ENCODE measurements around the gene AFF2.

The AFF2 gene

GRCh38 chrX:148874636-148875246 is 374.3 kb downstream of the AFF2 start:
- DNase-seq (ENCODE audit: low read depth, low spot score): peak; percentile 60

GRCh38 chrX:148878371-148878770 is 378.0 kb downstream of the AFF2 start:
- no peak for TF ChIP-seq CTCF (IDR thresholded peaks at IDR 0.05; ENCODE audit: low read depth, low read length)

More at GRCh38 chrX:148874636-148875246, 374.3 kb downstream of the AFF2 start:
- no peak overlapping the region for H3K4me3 ChIP-seq (ENCODE audit: low read depth, low read length)
- in situ Hi-C loops (cut with HindIII; ENCODE audit: low sequenced_read_pairs): no loop called here
- no peak for TF ChIP-seq CTCF (IDR thresholded peaks at IDR 0.05; ENCODE audit: low read depth, low read length)

GRCh38 chrX:148885203-148885602 is 384.8 kb downstream of the AFF2 start:
- DNase-seq (ENCODE audit: low read depth, low spot score): no peak
- TF ChIP-seq CTCF (IDR thresholded peaks at IDR 0.05; ENCODE audit: low read depth, low read length): no peak
- H3K4me3 ChIP-seq (ENCODE audit: low read depth, low read length): no peak overlapping the region
- in situ Hi-C loops (cut with HindIII; ENCODE audit: low sequenced_read_pairs): no loop called here

More at GRCh38 chrX:148878371-148878770, 378.0 kb downstream of the AFF2 start:
- in situ Hi-C loops (cut with HindIII; ENCODE audit: low sequenced_read_pairs): no loop called here
- peak; percentile 67 for DNase-seq (ENCODE audit: low read depth, low spot score)
- H3K4me3 ChIP-seq (ENCODE audit: low read depth, low read length): no peak overlapping the region

- TF ChIP-seq CTCF (IDR thresholded peaks at IDR 0.05; ENCODE audit: low read depth, low read length): no peak
- in situ Hi-C loops (cut with HindIII; ENCODE audit: low sequenced_read_pairs): no loop called here
- DNase-seq (ENCODE audit: low read depth, low spot score): no peak
- no peak overlapping the region for H3K4me3 ChIP-seq (ENCODE audit: low read depth, low read length)
These were observed 393.0 kb downstream of the AFF2 start for GRCh38 chrX:148893395-148893794.

- in situ Hi-C loops (cut with HindIII; ENCODE audit: low sequenced_read_pairs): no loop called here
- DNase-seq (ENCODE audit: low read depth, low spot score): no peak
- no peak overlapping the region for H3K4me3 ChIP-seq (ENCODE audit: low read depth, low read length)
- no peak for TF ChIP-seq CTCF (IDR thresholded peaks at IDR 0.05; ENCODE audit: low read depth, low read length)
These were observed 402.2 kb downstream of the AFF2 start for GRCh38 chrX:148902581-148902980.

- no peak for TF ChIP-seq CTCF (IDR thresholded peaks at IDR 0.05; ENCODE audit: low read depth, low read length)
- in situ Hi-C loops (cut with HindIII; ENCODE audit: low sequenced_read_pairs): no loop called here
- no peak overlapping the region for H3K4me3 ChIP-seq (ENCODE audit: low read depth, low read length)
- DNase-seq (ENCODE audit: low read depth, low spot score): no peak
These were observed 402.8 kb downstream of the AFF2 start for GRCh38 chrX:148903176-148903575.
